CD4-positive, alpha-beta T cell (primary cell): ENCODE measurements around the gene TEX9. TPM values are rescaled to one million over a fixed set of nuclear protein-coding genes. Genes with fewer than 3 reads are reported as not detected.

Experiments
- ATAC-seq: fragments of 200-7000 bp; cut with Tn5 transposase; one replicate; pipeline ENCODE4 v1.10.0; 2022; ENCODE audit warnings: mild to moderate bottlenecking; ENCODE audit not compliant: poor library complexity
- CTCF ChIA-PET: fragments of 350-600 bp; sonication (Branson Sonifier 250); formaldehyde crosslinking; loops from one replicate; lab custom pipeline; 2021; ENCODE audit warnings: antibody characterized with exemption, inconsistent platforms; lab: Charles Lee
- POLR2A ChIA-PET: fragments of 350-600 bp; sonication (Branson Sonifier 250); formaldehyde crosslinking; loops from one replicate; lab custom pipeline; 2021; ENCODE audit warnings: antibody characterized with exemption, inconsistent platforms; lab: Charles Lee
- DNase-seq, 14 experiments: peaks; one replicate each; pipeline ENCODE4 v3.0.0-alpha.2; 2013 to 2020; ENCODE audit warnings: mixed read lengths in 2 of 14
- H3K27ac ChIP-seq, 2 donors: one replicate each; pipeline versions ENCODE4 v1.5.1 to v1.7.0; 2013; ENCODE audit warnings: low read length in 2 of 2, low read depth in 1 of 2, mild to moderate bottlenecking in 1 of 2
- H3K27me3 ChIP-seq, 2 experiments: 1 replicate in 1 of 2; 2 replicates in 1 of 2; pipeline versions ENCODE4 v1.6.1 to v1.7.0; 2013; ENCODE audit warnings: low read length in 2 of 2, control low read depth in 1 of 2, mild to moderate bottlenecking in 1 of 2, moderate library complexity in 1 of 2; ENCODE audit not compliant: insufficient read depth in 2 of 2, control insufficient read depth in 1 of 2
- H3K36me3 ChIP-seq: one replicate; pipeline ENCODE4 v1.6.1; 2013; ENCODE audit warnings: low read length, control low read depth; ENCODE audit not compliant: insufficient read depth
- H3K4me1 ChIP-seq: one replicate; pipeline ENCODE4 v1.6.1; 2013; ENCODE audit warnings: low read length, control low read depth; ENCODE audit not compliant: insufficient read depth
- H3K4me3 ChIP-seq: one replicate; pipeline ENCODE4 v1.5.1; 2013; ENCODE audit warnings: mild to moderate bottlenecking, low read length, moderate library complexity
- H3K9me3 ChIP-seq, 2 experiments: 1 replicate in 1 of 2; 2 replicates in 1 of 2; pipeline versions ENCODE4 v1.6.1 to v1.7.0; 2013; ENCODE audit warnings: low read length in 2 of 2, mild to moderate bottlenecking in 2 of 2, control low read depth in 1 of 2, moderate library complexity in 1 of 2; ENCODE audit not compliant: control insufficient read depth in 1 of 2, insufficient read depth in 1 of 2
- H3K27ac Mint-ChIP-seq: one replicate; pipeline ENCODE4 v1.8.0; 2020; ENCODE audit warnings: mixed read lengths
- H3K27me3 Mint-ChIP-seq: one replicate; pipeline ENCODE4 v1.8.0; 2021; ENCODE audit warnings: mixed read lengths
- H3K36me3 Mint-ChIP-seq: one replicate; pipeline ENCODE4 v1.8.0; 2021; ENCODE audit warnings: low read depth, mixed read lengths
- H3K4me1 Mint-ChIP-seq: one replicate; pipeline ENCODE4 v1.8.0; 2021; ENCODE audit warnings: low read depth, mixed read lengths
- H3K4me3 Mint-ChIP-seq: one replicate; pipeline ENCODE4 v1.8.0; 2020; ENCODE audit warnings: mild to moderate bottlenecking, mixed read lengths
- H3K9me3 Mint-ChIP-seq: one replicate; pipeline ENCODE4 v1.8.0; 2020; ENCODE audit warnings: mixed read lengths
- CTCF ChIP-seq: fragments of 200-600 bp; IDR thresholded peaks from one replicate; pipeline ENCODE4 v1.8.0; 2022; ENCODE audit warnings: antibody characterized with exemption, mild to moderate bottlenecking
- intact Hi-C, 2 experiments: fragments of 100-400 bp; cut with DNase I in 1 of 2; cut with micrococcal nuclease in 1 of 2; formaldehyde crosslinking; loops; one replicate each; pipeline versions ENCODE4 v1.15.1 to v1.9.0; 2023 to 2025; cut with DNase I, micrococcal nuclease
- total RNA-seq, 174 experiments: library from RNA in 2 of 174; stranded (reverse) in 2 of 174; gene quantifications; one replicate each; pipeline ENCODE4 v1.2.3 and lab custom pipeline; 2021 to 2026

Gene TEX9
- total RNA-seq, 2 experiments from 2014 or later, result 1.3 to 1.6 TPM

GRCh38 chr15:56339594-56339993 is 25.6 kb upstream of the TEX9 start:
- POLR2A ChIA-PET, result no interaction called here
- no peaks in the 10 kb centered on the region for H3K4me1 Mint-ChIP-seq
- no peak overlapping the region for H3K4me3 ChIP-seq
- H3K36me3 Mint-ChIP-seq, result no peaks in the 10 kb centered on the region
- TF ChIP-seq CTCF, result no peak
- H3K9me3 Mint-ChIP-seq, result peaks cover 5% of the 10 kb centered on the region
- H3K27ac Mint-ChIP-seq, result no peak overlapping the region
- H3K4me3 Mint-ChIP-seq, result no peak overlapping the region
- no peaks in the 10 kb centered on the region for H3K4me1 ChIP-seq
- no peak for ATAC-seq
- CTCF ChIA-PET, result no interaction called here
- intact Hi-C loops, result no loop called here
- H3K27me3 ChIP-seq, result no peaks in the 10 kb centered on the region
- H3K27ac ChIP-seq, result no peak overlapping the region
- no peaks in the 10 kb centered on the region for H3K9me3 ChIP-seq
- H3K36me3 ChIP-seq, result no peaks in the 10 kb centered on the region
- DNase-seq, result no peak
- H3K27me3 Mint-ChIP-seq, result peaks cover 5% of the 10 kb centered on the region

- peaks cover 5% of the 10 kb centered on the region for H3K27me3 Mint-ChIP-seq
- no peaks in the 10 kb centered on the region for H3K9me3 ChIP-seq
- no peaks in the 10 kb centered on the region for H3K4me1 Mint-ChIP-seq
- H3K4me3 ChIP-seq, result no peak overlapping the region
- no peak for TF ChIP-seq CTCF
- POLR2A ChIA-PET, result no interaction called here
- no peaks in the 10 kb centered on the region for H3K4me1 ChIP-seq
- DNase-seq (no peak), ATAC-seq (no peak)
- H3K9me3 Mint-ChIP-seq, result no peaks in the 10 kb centered on the region
- intact Hi-C loops, result no loop called here
- CTCF ChIA-PET, result no interaction called here
- no peak overlapping the region for H3K27ac ChIP-seq
- no peak overlapping the region for H3K27ac Mint-ChIP-seq
- H3K4me3 Mint-ChIP-seq, result no peak overlapping the region
- H3K27me3 ChIP-seq, result no peaks in the 10 kb centered on the region
- no peaks in the 10 kb centered on the region for H3K36me3 Mint-ChIP-seq
- no peaks in the 10 kb centered on the region for H3K36me3 ChIP-seq
These were observed 24.0 kb upstream of the TEX9 start for GRCh38 chr15:56341201-56341600.

GRCh38 chr15:56342653-56343052 is 22.6 kb upstream of the TEX9 start:
- Histone ChIP-seq H3K4me3 (no peak overlapping the region), H3K9me3 (no peaks in the 10 kb centered on the region), H3K36me3 (no peaks in the 10 kb centered on the region), H3K27ac (no peak overlapping the region), H3K27me3 (no peaks in the 10 kb centered on the region), H3K4me1 (no peaks in the 10 kb centered on the region)
- ChIA-PET POLR2A (no interaction called here), CTCF (no interaction called here)
- DNase-seq (no peak), ATAC-seq (no peak)
- Mint-ChIP-seq H3K27me3 (peaks cover 5% of the 10 kb centered on the region), H3K4me1 (no peaks in the 10 kb centered on the region), H3K9me3 (no peaks in the 10 kb centered on the region), H3K4me3 (no peak overlapping the region), H3K36me3 (no peaks in the 10 kb centered on the region), H3K27ac (no peak overlapping the region)
- intact Hi-C loops, result no loop called here
- no peak for TF ChIP-seq CTCF
